HEK293T (cell line): ENCODE results near the gene TLX2.

Experiments
- CTCF ChIA-PET: fragments of 350-600 bp; formaldehyde crosslinking; extraction: SDS; loops from one replicate; lab custom pipeline; 2021; ENCODE audit warnings: antibody characterized with exemption, inconsistent platforms; lab: Yijun Ruan, JAX
- POLR2A ChIA-PET: fragments of 350-600 bp; formaldehyde crosslinking; extraction: SDS; loops from one replicate; lab custom pipeline; 2020; ENCODE audit warnings: antibody characterized with exemption, inconsistent platforms; lab: Yijun Ruan, JAX
- DNase-seq: peaks from one replicate; pipeline ENCODE4 v3.0.0; 2012; ENCODE audit warnings: mixed read lengths; ENCODE audit errors: extremely low spot score
- ARNT ChIP-seq: fragments of 450-650 bp; IDR thresholded peaks from 2 replicates; pipeline ENCODE4 v1.6.1; 2017; ENCODE audit warnings: mild to moderate bottlenecking
- BHLHE40 ChIP-seq: fragments of 450-650 bp; IDR thresholded peaks from 2 replicates; pipeline ENCODE4 v1.6.1; 2016; ENCODE audit warnings: mild to moderate bottlenecking, moderate library complexity, borderline replicate concordance
- CTBP1 ChIP-seq: fragments of 450-650 bp; IDR thresholded peaks from 2 replicates; pipeline ENCODE4 v1.6.1; 2016; ENCODE audit warnings: borderline replicate concordance
- ELF4 ChIP-seq: fragments of 450-650 bp; IDR thresholded peaks from 2 replicates; pipeline ENCODE4 v1.6.1; 2017; ENCODE audit warnings: antibody characterized with exemption
- FOXA1 ChIP-seq: fragments of 450-650 bp; IDR thresholded peaks from 2 replicates; pipeline ENCODE4 v1.6.1; 2016; ENCODE audit warnings: mild to moderate bottlenecking
- FOXK2 ChIP-seq: fragments of 450-650 bp; IDR thresholded peaks from 2 replicates; pipeline ENCODE4 v1.6.1; 2016; ENCODE audit warnings: mild to moderate bottlenecking
- FOXM1 ChIP-seq: fragments of 450-650 bp; IDR thresholded peaks from 2 replicates; pipeline ENCODE4 v1.6.1; 2017; ENCODE audit warnings: mild to moderate bottlenecking, borderline replicate concordance
- HDGF ChIP-seq: fragments of 450-650 bp; IDR thresholded peaks from 2 replicates; pipeline ENCODE4 v1.6.1; 2017; ENCODE audit warnings: antibody characterized with exemption, borderline replicate concordance
- L3MBTL2 ChIP-seq: fragments of 450-650 bp; conservative IDR thresholded peaks from 2 replicates; pipeline ENCODE4 v1.6.1; 2016; ENCODE audit warnings: mild to moderate bottlenecking
- LEF1 ChIP-seq: fragments of 450-650 bp; IDR thresholded peaks from 2 replicates; pipeline ENCODE4 v1.6.1; 2017; ENCODE audit warnings: mild to moderate bottlenecking, borderline replicate concordance
- NFRKB ChIP-seq: fragments of 450-650 bp; IDR thresholded peaks from 2 replicates; pipeline ENCODE4 v1.6.1; 2016; ENCODE audit warnings: mild to moderate bottlenecking, moderate library complexity
- PKNOX1 ChIP-seq: fragments of 450-650 bp; IDR thresholded peaks from 2 replicates; pipeline ENCODE4 v1.6.1; 2016
- SP1 ChIP-seq: fragments of 450-650 bp; IDR thresholded peaks from 2 replicates; pipeline ENCODE4 v1.6.1; 2017
- SUZ12 ChIP-seq: fragments of 450-650 bp; IDR thresholded peaks from 2 replicates; pipeline ENCODE4 v1.6.1; 2016; ENCODE audit warnings: mild to moderate bottlenecking
- TARDBP ChIP-seq: fragments of 450-650 bp; IDR thresholded peaks from 2 replicates; pipeline ENCODE4 v1.6.1; 2016
- ZNF384 ChIP-seq: fragments of 450-650 bp; IDR thresholded peaks from 2 replicates; pipeline ENCODE4 v1.6.1; 2016

The TLX2 gene

GRCh38 chr2:74529357-74530238, 15.3 kb downstream of the TLX2 start, which contains the start of the genes AUP1 and HTRA2:
TSS of gene AUP1 (minus strand) at chr2:74529706. CDS start at chr2:74529629, 77 bp downstream.
TSS of gene HTRA2 (plus strand) at chr2:74529933. CDS start at chr2:74530007, 74 bp downstream.
- DNase-seq = peak; percentile 96
- TF ChIP-seq NFRKB = no peak
- TF ChIP-seq FOXA1 = no peak
- peak; percentile 79 for TF ChIP-seq ELF4
- peak; percentile 57; the same call in 1 of the 2 replicates for TF ChIP-seq L3MBTL2
- TF ChIP-seq SP1 = no peak
- 0 out of 2 replicates have a peak, but pooled peaks have one; percentile 42 for TF ChIP-seq HDGF
- POLR2A ChIA-PET = interaction anchor here (0.5 to 8.4 kb wide), 18 partner anchors 9 to 138 kb away, joined by 3 to 70 read pairs (median 4); partner anchors contain the start of genes CCDC142, INO80B, LOXL3 and MRPL53
- CTCF ChIA-PET = interaction anchor here (1.2 kb wide), 1 partner anchor 48 kb away, joined by 4 read pairs; no protein-coding TSS in a partner anchor

- TF ChIP-seq FOXA1 (no peak), L3MBTL2 (peak; percentile 88)
- POLR2A ChIA-PET = interaction anchor here (0.7 to 8.4 kb wide), 16 partner anchors 9 to 139 kb away, joined by 3 to 70 read pairs (median 4); partner anchors contain the start of genes CCDC142, INO80B, MRPL53 and PCGF1
- CTCF ChIA-PET = interaction anchor here (0.8 to 1.7 kb wide), 3 partner anchors 47 to 57 kb away, joined by 3 to 4 read pairs (median 4); partner anchors contain the start of genes CCDC142 and TTC31
- peak; percentile 50 for DNase-seq
Observed at GRCh38 chr2:74530239-74531187, 16.3 kb downstream of the TLX2 start.

- CTCF ChIA-PET = interaction anchor here (0.6 to 1.7 kb wide), 8 partner anchors 14 to 91 kb away, joined by 3 to 5 read pairs (median 3); partner anchors contain the start of genes PCGF1 and WBP1
- no peak for DNase-seq
- no peak for TF ChIP-seq HDGF
- no peak for TF ChIP-seq ELF4
- no peak for TF ChIP-seq FOXK2
- no peak for TF ChIP-seq L3MBTL2
- TF ChIP-seq FOXM1 = no peak
- no peak for TF ChIP-seq BHLHE40
- TF ChIP-seq FOXA1 = no peak
- TF ChIP-seq ARNT = no peak
- TF ChIP-seq ZNF384 = no peak
- no peak for TF ChIP-seq SUZ12
- no peak for TF ChIP-seq CTBP1
- TF ChIP-seq LEF1 = no peak
- TF ChIP-seq TARDBP = no peak
- TF ChIP-seq PKNOX1 = no peak
- no peak for TF ChIP-seq SP1
- no peak for TF ChIP-seq NFRKB
- POLR2A ChIA-PET = interaction anchor here (0.8 to 8.4 kb wide), 8 partner anchors 13 to 74 kb away, joined by 3 to 70 read pairs (median 4); partner anchors contain the start of genes CCDC142, LOXL3, PCGF1 and TTC31
Observed at GRCh38 chr2:74531666-74532065, 17.4 kb downstream of the TLX2 start.

GRCh38 chr2:74532222-74532621, 18.0 kb downstream of the TLX2 start:
- ChIA-PET POLR2A (interaction anchor here (0.8 to 8.4 kb wide), 9 partner anchors 13 to 74 kb away, joined by 3 to 70 read pairs (median 5); partner anchors contain the start of genes CCDC142, LOXL3, PCGF1 and TTC31), CTCF (interaction anchor here (0.6 to 1.7 kb wide), 7 partner anchors 25 to 91 kb away, joined by 3 to 5 read pairs (median 3); partner anchors contain the start of genes PCGF1 and WBP1)
- DNase-seq = no peak
- TF ChIP-seq TARDBP = no peak
- TF ChIP-seq PKNOX1 = no peak
- no peak for TF ChIP-seq ARNT
- TF ChIP-seq LEF1 = no peak
- no peak for TF ChIP-seq ZNF384
- no peak for TF ChIP-seq CTBP1
- TF ChIP-seq HDGF = no peak
- TF ChIP-seq L3MBTL2 = no peak
- TF ChIP-seq FOXM1 = no peak
- TF ChIP-seq SUZ12 = no peak
- no peak for TF ChIP-seq NFRKB
- no peak for TF ChIP-seq BHLHE40

GRCh38 chr2:74533464-74533863, 19.2 kb downstream of the TLX2 start:
- TF ChIP-seq ZNF384 (no peak), PKNOX1 (no peak), FOXA1 (no peak), NFRKB (no peak), BHLHE40 (no peak), CTBP1 (no peak), SUZ12 (no peak), LEF1 (no peak)
- CTCF ChIA-PET = interaction anchor here (1.5 kb wide), 1 partner anchor 44 kb away, joined by 3 read pairs; no protein-coding TSS in a partner anchor
- POLR2A ChIA-PET = interaction anchor here (1.4 to 8.4 kb wide), 6 partner anchors 12 to 55 kb away, joined by 5 to 70 read pairs (median 6); partner anchors contain the start of genes CCDC142, PCGF1 and TTC31
- DNase-seq = no peak
